K562 (cell line): ENCODE results near the gene RIN3. TPM values are rescaled to one million over a fixed set of nuclear protein-coding genes. Genes with fewer than 3 reads are reported as not detected.

Source experiments
- ATAC-seq: fragments of 200-7000 bp; cut with Tn5 transposase; 3 replicates; pipeline ENCODE4 v1.9.1; 2020; ENCODE audit warnings: moderate library complexity
- BruUV-seq: library from RNA; stranded (reverse); fragments of 400-500 nt; replicated peaks from 2 replicates; lab custom pipeline; 2021; lab: Mats Ljungman, UMichigan
- CTCF ChIA-PET: fragments of 300-600 bp; formaldehyde crosslinking; extraction: SDS; loops from one replicate; lab custom pipeline; 2021; ENCODE audit warnings: low intra/inter-chr PET ratio; lab: Yijun Ruan, JAX
- POLR2A ChIA-PET: fragments of 300-600, 350-650 bp; sonication (Branson Sonifier 250); formaldehyde crosslinking; extraction: SDS; loops from one replicate; lab custom pipeline; 2021; ENCODE audit warnings: antibody characterized with exemption, inconsistent platforms; lab: Yijun Ruan, JAX
- DNase-seq, 4 experiments: peaks; one replicate each; pipeline versions ENCODE4 v3.0.0 to v3.0.0-alpha.2; 2011 to 2018; ENCODE audit warnings: low spot score in 3 of 4, mixed read lengths in 3 of 4; ENCODE audit errors: extremely low read depth in 1 of 4
- FAIRE-seq: peaks from 2 replicates; lab custom pipeline; 2011; peaks lifted over from hg19 to GRCh38; lab: Jason Lieb, UNC
- H2AFZ ChIP-seq: 2 replicates; pipeline ENCODE4 v1.6.0; 2011; ENCODE audit warnings: low read depth, low read length, control low read depth, inconsistent platforms
- H3K27ac ChIP-seq: fragments of 200-600 bp; 3 replicates; pipeline ENCODE4 v1.8.0; 2011; ENCODE audit warnings: low read depth, mild to moderate bottlenecking, control low read depth, inconsistent platforms, low read length, moderate library complexity, mixed read lengths; ENCODE audit errors: extremely low read depth
- H3K27me3 ChIP-seq, 2 experiments: fragments of 300-600 bp in 1 of 2; 2 replicates in 1 of 2; 3 replicates in 1 of 2; pipeline versions ENCODE4 v1.6.0 to v1.8.0; 2011; ENCODE audit warnings: inconsistent platforms in 2 of 2, low read length in 2 of 2, mild to moderate bottlenecking in 1 of 2, mixed read lengths in 1 of 2, moderate library complexity in 1 of 2; ENCODE audit not compliant: control insufficient read depth in 2 of 2, insufficient read depth in 2 of 2
- H3K36me3 ChIP-seq: fragments of 300-600 bp; 3 replicates; pipeline ENCODE4 v1.8.0; 2011; ENCODE audit warnings: mild to moderate bottlenecking, low read length, inconsistent platforms; ENCODE audit not compliant: control insufficient read depth, insufficient read depth
- H3K4me1 ChIP-seq, 2 experiments: fragments of 200-600 bp in 1 of 2; replicated peaks in 1 of 2; 2 replicates in 1 of 2; 3 replicates in 1 of 2; pipeline versions ENCODE4 v1.5.1 to v1.8.0; 2011; ENCODE audit warnings: inconsistent platforms in 2 of 2, low read length in 2 of 2, mild to moderate bottlenecking in 1 of 2, mixed read lengths in 1 of 2, moderate library complexity in 1 of 2; ENCODE audit not compliant: control insufficient read depth in 2 of 2, insufficient read depth in 2 of 2
- H3K4me2 ChIP-seq: 2 replicates; pipeline ENCODE4 v1.6.1; 2011; ENCODE audit warnings: low read length, control low read depth, inconsistent platforms, mixed read lengths; ENCODE audit not compliant: insufficient read depth
- H3K4me3 ChIP-seq: fragments of 200-600 bp; sonication (generic), shearing (Covaris generic); 2 replicates; pipeline ENCODE4 v1.5.1; 2016; ENCODE audit warnings: control low read depth, inconsistent platforms
- H3K79me2 ChIP-seq: fragments of 200-600 bp; 3 replicates; pipeline ENCODE4 v1.8.0; 2011; ENCODE audit warnings: low read length, inconsistent platforms; ENCODE audit not compliant: control insufficient read depth, insufficient read depth
- H3K9ac ChIP-seq, 2 experiments: 2 replicates each; pipeline versions ENCODE4 v1.6.0 to v1.6.1; 2011; ENCODE audit warnings: low read depth in 2 of 2, low read length in 2 of 2, control low read depth in 1 of 2, inconsistent platforms in 1 of 2, mild to moderate bottlenecking in 1 of 2, mixed read lengths in 1 of 2; ENCODE audit not compliant: insufficient read depth in 1 of 2
- H3K9me1 ChIP-seq: one replicate; pipeline ENCODE4 v1.6.0; 2011; ENCODE audit warnings: inconsistent platforms, mild to moderate bottlenecking, low read length, moderate library complexity; ENCODE audit not compliant: control insufficient read depth, insufficient read depth
- H3K9me3 ChIP-seq: replicated peaks from 2 replicates; pipeline ENCODE4 v1.5.1; 2011; ENCODE audit warnings: low read depth, low read length, inconsistent platforms; ENCODE audit not compliant: control insufficient read depth, insufficient read depth
- H4K20me1 ChIP-seq: replicated peaks from 2 replicates; pipeline ENCODE4 v1.6.1; 2011; ENCODE audit warnings: low read length, inconsistent platforms, mixed read lengths; ENCODE audit not compliant: control insufficient read depth, insufficient read depth
- CBX8 ChIP-seq: fragments of 200-600 bp; sonication (generic); IDR thresholded peaks from 2 replicates; pipeline ENCODE4 v1.6.1; 2012; ENCODE audit warnings: borderline replicate concordance, mixed run types, low read depth, mild to moderate bottlenecking, moderate library complexity, mixed read lengths, low read length, control low read depth, inconsistent platforms; ENCODE audit not compliant: poor library complexity, severe bottlenecking; ENCODE audit errors: extremely low read depth
- CTBP1 ChIP-seq: fragments of 450-650 bp; IDR thresholded peaks from 2 replicates; pipeline ENCODE4 v1.6.1; 2016; ENCODE audit warnings: borderline replicate concordance
- GTF2E2 ChIP-seq: fragments of 200-800 bp; sonication (Bioruptor generic); IDR thresholded peaks from 2 replicates; pipeline ENCODE4 v1.6.1; 2016; ENCODE audit warnings: missing genetic modification characterization, missing compliant biosample characterization
- HNRNPK ChIP-seq: fragments of 200-400 bp; formaldehyde crosslinking; IDR thresholded peaks from one replicate; pipeline ENCODE4 v1.6.1; 2018; ENCODE audit warnings: mild to moderate bottlenecking, low read depth, low read length; ENCODE audit not compliant: poor library complexity, severe bottlenecking
- MAFF ChIP-seq: IDR thresholded peaks from 2 replicates; pipeline ENCODE4 v1.6.1; 2012; ENCODE audit warnings: low read length, improper control_type of control experiment
- MYNN ChIP-seq, 2 experiments: sonication (generic); formaldehyde crosslinking in 1 of 2; IDR thresholded peaks; 2 replicates each; pipeline versions ENCODE4 v1.5.0 to v1.6.1; 2016 to 2020; ENCODE audit warnings: antibody characterized with exemption in 1 of 2, missing genetic modification reagents in 1 of 2
- NRF1 ChIP-seq, 2 experiments: fragments of 450-650 bp; IDR thresholded peaks in 1 of 2; conservative IDR thresholded peaks in 1 of 2; 2 replicates each; pipeline ENCODE4 v1.6.1; 2014; ENCODE audit warnings: mild to moderate bottlenecking in 2 of 2
- SREBF1 ChIP-seq: fragments of 150-350 bp; IDR thresholded peaks from 2 replicates; pipeline ENCODE4 v1.6.1; 2014; ENCODE audit warnings: antibody characterized with exemption, low read depth, low read length, borderline replicate concordance
- SRSF1 ChIP-seq: fragments of 200-400 bp; formaldehyde crosslinking; IDR thresholded peaks from 2 replicates; pipeline ENCODE4 v1.6.1; 2017; ENCODE audit warnings: mild to moderate bottlenecking, low read depth, low read length, moderate library complexity
- TAF7 ChIP-seq: fragments of 450-650 bp; IDR thresholded peaks from 2 replicates; pipeline ENCODE4 v1.6.1; 2016; ENCODE audit warnings: missing genetic modification characterization, missing compliant biosample characterization
- ZNF274 ChIP-seq: IDR thresholded peaks from 2 replicates; pipeline ENCODE4 v1.6.1; 2011; ENCODE audit warnings: low read depth, mild to moderate bottlenecking, low read length, moderate library complexity, borderline replicate concordance
- ZNF77 ChIP-seq: fragments of 250-450 bp; sonication (Bioruptor Pico); IDR thresholded peaks from 2 replicates; pipeline ENCODE4 v1.5.0; 2020
- WGBS: fragments of 100-300 bp; shearing (Covaris generic); methylation state at CpG from one replicate; pipeline ENCODE4 v1.1.6; 2016; ENCODE audit warnings: low coverage, mixed read lengths; ENCODE audit not compliant: insufficient coverage; ENCODE audit errors: missing lambda C conversion rate; 5-methylcytosine and 5-hydroxymethylcytosine counted together
- in situ Hi-C: fragments of 300-500 bp; cut with MboI; formaldehyde crosslinking; loops from 4 replicates; pipeline ENCODE4 v1.15.0; 2018; ENCODE audit warnings: inconsistent platforms, mixed read lengths
- intact Hi-C: fragments of 100-400 bp; cut with micrococcal nuclease; formaldehyde crosslinking; loops from 2 replicates; pipeline ENCODE4 v1.14.2; 2022
- polyA plus RNA-seq, 8 experiments: library from polyadenylated mRNA; depleted of rRNA in 4 of 8; stranded (reverse) in 5 of 8; unstranded in 3 of 8; fragments of >200 nt; fragmentation: Nextera tagmentation in 2 of 8; fragmentation: Illumina TruSeq in 1 of 8; extraction: Ambion mirVana in 2 of 8; extraction: Trizol in 1 of 8; gene quantifications; 2 replicates each; pipeline versions ENCODE4 v1.2.1 to v1.2.3, GENCODE V29; 2011 to 2014; ENCODE audit warnings: inconsistent platforms in 1 of 8, missing spikeins in 1 of 8
- total RNA-seq, 7 experiments: library from RNA; depleted of rRNA in 6 of 7; stranded (reverse); fragments of >200 nt in 6 of 7; fragmentation: Illumina TruSeq in 2 of 7; extraction: Trizol in 2 of 7; gene quantifications; 2 replicates each; pipeline versions ENCODE4 v1.2.1 to v1.2.3, GENCODE V29; 2011 to 2021; ENCODE audit warnings: low replicate concordance in 1 of 7
- TF ChIP-seq, protein P1 (sequence below): fragments of 450-650 bp; IDR thresholded peaks from 2 replicates; pipeline ENCODE4 v1.6.1; 2017; ENCODE audit warnings: antibody characterized with exemption, mild to moderate bottlenecking
- TF ChIP-seq, protein P2 (sequence below), 2 experiments: fragments of 250-450 bp in 1 of 2; fragments of 450-650 bp in 1 of 2; sonication (Bioruptor Pico) in 1 of 2; IDR thresholded peaks; 2 replicates each; pipeline versions ENCODE4 v1.6.1 to v1.8.0; 2016 to 2021; ENCODE audit warnings: mild to moderate bottlenecking in 2 of 2, moderate library complexity in 2 of 2, missing compliant biosample characterization in 1 of 2, missing genetic modification characterization in 1 of 2
- TF ChIP-seq, protein P3 (sequence below): IDR thresholded peaks from 3 replicates; pipeline ENCODE4 v1.6.1; 2011; ENCODE audit warnings: borderline replicate concordance, mild to moderate bottlenecking, moderate library complexity; ENCODE audit not compliant: insufficient read length; ENCODE audit errors: extremely low read depth

Gene RIN3
- total and polyA plus RNA-seq, 9 of the 15 experiments (the other 6 are each of a cell fraction or from before 2014, with no cell fraction given) = 0.01 to 0.49 (median 0.08) TPM; not detected in 5

DNA sequence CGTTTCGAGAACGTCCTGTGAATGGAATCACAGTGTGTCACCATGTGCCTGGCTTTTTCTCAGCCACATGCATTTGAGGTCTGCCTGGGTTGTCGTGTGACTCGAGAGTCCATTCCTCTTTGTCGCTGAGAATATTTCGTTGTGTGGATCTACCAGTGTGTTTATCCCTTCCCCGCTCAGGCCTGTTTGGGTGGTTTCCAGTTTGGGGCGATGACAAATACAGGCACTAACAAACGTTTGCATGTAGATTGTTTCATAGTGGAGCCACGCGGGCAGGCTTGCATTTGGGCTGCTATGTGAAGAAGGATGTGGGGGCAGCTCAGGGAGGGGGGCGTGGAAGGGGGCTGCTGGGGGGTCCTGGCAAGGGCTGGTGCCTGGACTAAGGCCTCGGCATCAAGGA is 14.1 kb downstream of the RIN3 start:
- in situ Hi-C loops = no loop called here
- no peaks in the 10 kb centered on the region for H4K20me1 ChIP-seq
- no peak overlapping the region for H3K4me3 ChIP-seq
- H3K9me1 ChIP-seq = no peaks in the 10 kb centered on the region
- ATAC-seq (no peak), DNase-seq (no peak), FAIRE-seq (no peak)
- no peak overlapping the region for H3K27ac ChIP-seq
- no peaks in the 10 kb centered on the region for H3K79me2 ChIP-seq
- H3K36me3 ChIP-seq = no peaks in the 10 kb centered on the region
- no peaks in the 10 kb centered on the region for H3K4me1 ChIP-seq
- WGBS = 7% methylated on average over 9 of the region's 14 CpGs
- intact Hi-C loops = no loop called here
- no TSS peak for BruUV-seq
- CTCF ChIA-PET = no interaction called here
- no peak overlapping the region for H3K4me2 ChIP-seq
- no peak overlapping the region for H3K9ac ChIP-seq
- POLR2A ChIA-PET = no interaction called here
- H3K9me3 ChIP-seq = no peaks in the 10 kb centered on the region
- no peak overlapping the region for H2AFZ ChIP-seq
- peaks cover 0 to 28% of the 10 kb centered on the region in 2 experiments; a peak in 2 of 5 replicates for H3K27me3 ChIP-seq
- no peak for TF ChIP-seq ZNF274
- no peak for TF ChIP-seq ZNF77 (CRISPR knock-in tag)
- TF ChIP-seq CBX8 = no peak
- no peak for TF ChIP-seq TAF7 (tag)
- TF ChIP-seq MAFF = no peak
- TF ChIP-seq NRF1 (conservative IDR thresholded peaks at IDR 0.05 in 1 of 2, IDR thresholded peaks at IDR 0.05 in 1 of 2) = no peak
- no peak for TF ChIP-seq SREBF1
- TF ChIP-seq, protein P1, sequence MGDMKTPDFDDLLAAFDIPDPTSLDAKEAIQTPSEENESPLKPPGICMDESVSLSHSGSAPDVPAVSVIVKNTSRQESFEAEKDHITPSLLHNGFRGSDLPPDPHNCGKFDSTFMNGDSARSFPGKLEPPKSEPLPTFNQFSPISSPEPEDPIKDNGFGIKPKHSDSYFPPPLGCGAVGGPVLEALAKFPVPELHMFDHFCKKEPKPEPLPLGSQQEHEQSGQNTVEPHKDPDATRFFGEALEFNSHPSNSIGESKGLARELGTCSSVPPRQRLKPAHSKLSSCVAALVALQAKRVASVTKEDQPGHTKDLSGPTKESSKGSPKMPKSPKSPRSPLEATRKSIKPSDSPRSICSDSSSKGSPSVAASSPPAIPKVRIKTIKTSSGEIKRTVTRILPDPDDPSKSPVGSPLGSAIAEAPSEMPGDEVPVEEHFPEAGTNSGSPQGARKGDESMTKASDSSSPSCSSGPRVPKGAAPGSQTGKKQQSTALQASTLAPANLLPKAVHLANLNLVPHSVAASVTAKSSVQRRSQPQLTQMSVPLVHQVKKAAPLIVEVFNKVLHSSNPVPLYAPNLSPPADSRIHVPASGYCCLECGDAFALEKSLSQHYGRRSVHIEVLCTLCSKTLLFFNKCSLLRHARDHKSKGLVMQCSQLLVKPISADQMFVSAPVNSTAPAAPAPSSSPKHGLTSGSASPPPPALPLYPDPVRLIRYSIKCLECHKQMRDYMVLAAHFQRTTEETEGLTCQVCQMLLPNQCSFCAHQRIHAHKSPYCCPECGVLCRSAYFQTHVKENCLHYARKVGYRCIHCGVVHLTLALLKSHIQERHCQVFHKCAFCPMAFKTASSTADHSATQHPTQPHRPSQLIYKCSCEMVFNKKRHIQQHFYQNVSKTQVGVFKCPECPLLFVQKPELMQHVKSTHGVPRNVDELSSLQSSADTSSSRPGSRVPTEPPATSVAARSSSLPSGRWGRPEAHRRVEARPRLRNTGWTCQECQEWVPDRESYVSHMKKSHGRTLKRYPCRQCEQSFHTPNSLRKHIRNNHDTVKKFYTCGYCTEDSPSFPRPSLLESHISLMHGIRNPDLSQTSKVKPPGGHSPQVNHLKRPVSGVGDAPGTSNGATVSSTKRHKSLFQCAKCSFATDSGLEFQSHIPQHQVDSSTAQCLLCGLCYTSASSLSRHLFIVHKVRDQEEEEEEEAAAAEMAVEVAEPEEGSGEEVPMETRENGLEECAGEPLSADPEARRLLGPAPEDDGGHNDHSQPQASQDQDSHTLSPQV = no peak
- TF ChIP-seq MYNN (IDR thresholded peaks at IDR 0.05) = no peak
- TF ChIP-seq MYNN (CRISPR knock-in tag; IDR thresholded peaks at IDR 0.05) = no peak
- TF ChIP-seq, protein P2, sequence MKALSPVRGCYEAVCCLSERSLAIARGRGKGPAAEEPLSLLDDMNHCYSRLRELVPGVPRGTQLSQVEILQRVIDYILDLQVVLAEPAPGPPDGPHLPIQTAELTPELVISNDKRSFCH (CRISPR knock-in tag; IDR thresholded peaks at IDR 0.05) = no peak
- TF ChIP-seq, protein P2 (tag; IDR thresholded peaks at IDR 0.05) = no peak
- no peak for TF ChIP-seq CTBP1
- TF ChIP-seq HNRNPK = no peak
- no peak for TF ChIP-seq GTF2E2 (tag)
- TF ChIP-seq, protein P3, sequence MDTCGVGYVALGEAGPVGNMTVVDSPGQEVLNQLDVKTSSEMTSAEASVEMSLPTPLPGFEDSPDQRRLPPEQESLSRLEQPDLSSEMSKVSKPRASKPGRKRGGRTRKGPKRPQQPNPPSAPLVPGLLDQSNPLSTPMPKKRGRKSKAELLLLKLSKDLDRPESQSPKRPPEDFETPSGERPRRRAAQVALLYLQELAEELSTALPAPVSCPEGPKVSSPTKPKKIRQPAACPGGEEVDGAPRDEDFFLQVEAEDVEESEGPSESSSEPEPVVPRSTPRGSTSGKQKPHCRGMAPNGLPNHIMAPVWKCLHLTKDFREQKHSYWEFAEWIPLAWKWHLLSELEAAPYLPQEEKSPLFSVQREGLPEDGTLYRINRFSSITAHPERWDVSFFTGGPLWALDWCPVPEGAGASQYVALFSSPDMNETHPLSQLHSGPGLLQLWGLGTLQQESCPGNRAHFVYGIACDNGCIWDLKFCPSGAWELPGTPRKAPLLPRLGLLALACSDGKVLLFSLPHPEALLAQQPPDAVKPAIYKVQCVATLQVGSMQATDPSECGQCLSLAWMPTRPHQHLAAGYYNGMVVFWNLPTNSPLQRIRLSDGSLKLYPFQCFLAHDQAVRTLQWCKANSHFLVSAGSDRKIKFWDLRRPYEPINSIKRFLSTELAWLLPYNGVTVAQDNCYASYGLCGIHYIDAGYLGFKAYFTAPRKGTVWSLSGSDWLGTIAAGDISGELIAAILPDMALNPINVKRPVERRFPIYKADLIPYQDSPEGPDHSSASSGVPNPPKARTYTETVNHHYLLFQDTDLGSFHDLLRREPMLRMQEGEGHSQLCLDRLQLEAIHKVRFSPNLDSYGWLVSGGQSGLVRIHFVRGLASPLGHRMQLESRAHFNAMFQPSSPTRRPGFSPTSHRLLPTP = no peak
- no peak for TF ChIP-seq SRSF1
